ENCODE results near the gene KRTAP4-7. TPM values are rescaled to one million over a fixed set of nuclear protein-coding genes. Genes with fewer than 3 reads are reported as not detected.
"Not testable (repeated sequence)": the region's sequence is repeated elsewhere in the genome, so short reads cannot be mapped to it uniquely, and the experiment has no call there.

Gene KRTAP4-7
- total and polyA plus RNA-seq, 3 donors from 2014 or later, result not detected

DNA sequence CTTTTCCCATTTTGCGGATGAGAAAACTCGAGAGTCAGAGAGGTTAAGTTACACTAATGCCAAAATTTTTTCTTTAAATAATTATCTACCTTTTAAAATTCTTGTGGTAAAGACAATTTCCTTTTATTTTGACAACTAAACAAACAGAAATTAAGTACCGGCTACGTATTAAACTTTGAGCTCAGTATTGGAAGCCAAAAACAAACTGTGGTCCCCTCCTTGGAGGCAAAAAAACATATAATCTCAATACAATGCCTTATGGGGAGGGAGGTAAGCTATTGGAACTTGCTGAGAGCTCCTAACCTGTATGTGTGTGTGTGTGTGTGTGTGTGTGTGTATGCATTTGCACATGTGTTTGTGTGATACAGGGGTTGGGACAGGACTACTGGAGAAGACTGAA, 20.5 kb upstream of the KRTAP4-7 start:
- intact Hi-C loops (cut with DNase I; ENCODE audit: low total_unique reads), result no loop called here
- TF ChIP-seq, protein P1, sequence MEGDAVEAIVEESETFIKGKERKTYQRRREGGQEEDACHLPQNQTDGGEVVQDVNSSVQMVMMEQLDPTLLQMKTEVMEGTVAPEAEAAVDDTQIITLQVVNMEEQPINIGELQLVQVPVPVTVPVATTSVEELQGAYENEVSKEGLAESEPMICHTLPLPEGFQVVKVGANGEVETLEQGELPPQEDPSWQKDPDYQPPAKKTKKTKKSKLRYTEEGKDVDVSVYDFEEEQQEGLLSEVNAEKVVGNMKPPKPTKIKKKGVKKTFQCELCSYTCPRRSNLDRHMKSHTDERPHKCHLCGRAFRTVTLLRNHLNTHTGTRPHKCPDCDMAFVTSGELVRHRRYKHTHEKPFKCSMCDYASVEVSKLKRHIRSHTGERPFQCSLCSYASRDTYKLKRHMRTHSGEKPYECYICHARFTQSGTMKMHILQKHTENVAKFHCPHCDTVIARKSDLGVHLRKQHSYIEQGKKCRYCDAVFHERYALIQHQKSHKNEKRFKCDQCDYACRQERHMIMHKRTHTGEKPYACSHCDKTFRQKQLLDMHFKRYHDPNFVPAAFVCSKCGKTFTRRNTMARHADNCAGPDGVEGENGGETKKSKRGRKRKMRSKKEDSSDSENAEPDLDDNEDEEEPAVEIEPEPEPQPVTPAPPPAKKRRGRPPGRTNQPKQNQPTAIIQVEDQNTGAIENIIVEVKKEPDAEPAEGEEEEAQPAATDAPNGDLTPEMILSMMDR (IDR thresholded peaks at IDR 0.05), result no peak
- TF ChIP-seq POLR2A (IDR thresholded peaks at IDR 0.05), result no peak
- Histone ChIP-seq H3K36me3 (ENCODE audit: low read depth, missing control alignments) (no peaks in the 10 kb centered on the region), H3K4me1 (no peaks in the 10 kb centered on the region), H3K27me3 (no peaks in the 10 kb centered on the region), H3K27ac (no peak overlapping the region), H3K4me3 (no peak overlapping the region), H3K9me3 (no peaks in the 10 kb centered on the region)
- DNase-seq, result no peak
- WGBS, 2 donors, result 85 to 88% methylated on average over 4 of the region's 4 CpGs

DNA sequence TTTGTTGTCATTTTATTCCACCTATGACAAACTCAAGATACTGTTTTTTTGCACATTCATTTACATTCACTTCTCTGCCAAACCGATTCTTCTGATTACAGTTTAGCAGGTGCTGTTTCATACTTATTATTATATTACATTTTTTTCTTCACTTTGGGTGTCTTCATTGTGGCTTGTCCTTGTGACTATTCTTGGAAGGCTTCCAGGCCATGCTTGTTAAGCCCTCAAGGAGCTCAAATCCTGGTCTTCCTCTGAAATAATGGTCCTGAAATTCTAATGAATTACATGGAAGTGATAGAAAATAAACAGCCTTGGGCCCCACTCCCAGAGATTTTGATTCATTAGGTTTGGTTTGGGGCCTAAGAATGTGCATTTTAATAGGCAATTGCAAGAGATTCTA, 19.6 kb upstream of the KRTAP4-7 start:
- H3K27ac ChIP-seq, result no peak overlapping the region
- no peaks in the 10 kb centered on the region for H3K36me3 ChIP-seq (ENCODE audit: low read depth, missing control alignments)
- no peak for DNase-seq
- no peak overlapping the region for H3K4me3 ChIP-seq
- H3K4me1 ChIP-seq, result no peaks in the 10 kb centered on the region
- TF ChIP-seq, protein P1 (IDR thresholded peaks at IDR 0.05), result no peak
- TF ChIP-seq POLR2A (IDR thresholded peaks at IDR 0.05), result no peak
- H3K27me3 ChIP-seq, result no peaks in the 10 kb centered on the region
- no peaks in the 10 kb centered on the region for H3K9me3 ChIP-seq
- intact Hi-C loops (cut with DNase I; ENCODE audit: low total_unique reads), result no loop called here
- WGBS, 2 donors, result 91 to 96% methylated on average over 1 of the region's 1 CpG

DNA sequence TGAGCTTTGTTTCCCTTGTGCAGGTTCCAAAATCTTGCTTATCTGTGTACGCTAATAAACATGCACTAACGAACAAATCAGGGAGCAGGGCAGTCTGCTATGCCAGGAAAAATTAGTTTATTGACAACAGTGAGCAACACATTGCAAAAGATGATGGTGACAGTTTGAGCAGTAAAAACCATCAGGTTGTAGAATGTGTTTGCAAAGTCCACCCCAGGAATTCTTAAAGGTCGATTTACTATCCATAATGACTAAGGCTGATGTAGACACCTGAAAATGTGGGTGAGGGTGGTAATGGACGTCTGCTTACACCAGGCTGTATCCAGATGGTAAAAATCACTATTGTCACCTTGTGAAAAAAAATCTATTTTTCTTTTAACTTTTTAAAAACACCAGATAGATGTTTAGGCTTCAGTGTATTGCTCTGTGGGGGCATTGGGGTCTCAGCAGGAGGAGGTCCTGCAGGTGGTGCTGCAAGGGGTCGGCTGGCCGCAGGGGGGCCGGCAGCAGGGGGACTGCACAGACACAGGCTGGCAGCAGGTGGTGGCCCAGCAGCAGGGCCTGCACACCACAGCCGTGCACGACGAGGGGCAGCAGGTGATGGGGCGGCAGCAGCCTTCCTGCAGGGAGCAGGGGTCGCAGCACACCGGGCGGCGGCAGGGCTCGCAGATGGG, 18.8 kb upstream of the KRTAP4-7 start:
- 57 to 71% methylated on average over 6 to 7 of the region's 16 CpGs for WGBS, 2 donors
- intact Hi-C loops (cut with DNase I; ENCODE audit: low total_unique reads), result not testable (repeated sequence)

DNA sequence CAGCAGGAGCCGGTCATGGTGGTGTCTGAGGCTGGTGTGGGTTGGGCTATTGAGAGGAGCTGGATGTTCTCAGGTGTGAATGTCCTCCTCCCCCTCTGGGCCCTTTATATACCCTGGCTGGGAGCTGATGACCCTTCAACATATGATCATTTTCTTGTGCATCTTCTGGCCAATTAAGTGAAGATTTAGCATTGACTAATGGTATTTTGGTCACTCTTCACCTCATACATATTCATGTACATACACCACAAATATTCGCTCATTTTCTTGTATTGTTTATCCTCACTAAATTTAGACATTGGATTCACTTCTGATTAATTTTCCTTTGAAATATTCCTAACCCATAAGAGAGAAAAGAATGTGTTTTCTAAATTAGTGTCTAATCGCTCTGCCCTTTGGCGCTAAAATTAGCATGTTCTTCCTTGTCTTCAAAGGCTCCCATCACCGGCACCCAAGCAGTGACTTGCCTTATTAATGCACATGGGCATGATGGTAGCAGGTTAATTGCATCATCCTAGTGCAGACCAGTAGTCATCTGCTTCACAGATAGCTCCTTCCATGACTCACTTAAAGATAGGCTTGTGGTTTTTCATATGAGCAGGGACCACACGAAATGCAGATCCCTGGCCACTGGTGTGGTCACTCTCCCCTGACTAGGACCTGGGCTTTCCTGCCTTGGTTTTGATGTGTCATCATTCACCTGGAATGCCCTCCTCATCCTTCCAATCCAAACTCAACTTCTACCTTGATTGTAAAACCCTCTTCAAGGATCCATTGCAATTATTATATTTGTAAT, 17.9 kb upstream of the KRTAP4-7 start, which contains the start of gene KRTAP2-4:
Gene KRTAP2-4, minus strand, starts transcription at position 51 of the 796 bp plus-strand sequence. Its CDS starts 34 bp downstream, at position 17.
- intact Hi-C loops (cut with DNase I; ENCODE audit: low total_unique reads), result no loop called here
- WGBS, 2 donors, result 90 to 96% methylated on average over 5 of the region's 6 CpGs
- Histone ChIP-seq H3K4me3 (no peak within 1 kb of the TSS), H3K27ac (no peak within 1 kb of the TSS), H3K36me3 (ENCODE audit: low read depth, missing control alignments) (no peaks in the 10 kb centered on the region), H3K9me3 (no peaks in the 10 kb centered on the region), H3K27me3 (no peaks in the 10 kb centered on the region), H3K4me1 (no peaks in the 10 kb centered on the region)
- TF ChIP-seq, protein P1 (IDR thresholded peaks at IDR 0.05), result no peak
- TF ChIP-seq POLR2A (IDR thresholded peaks at IDR 0.05), result no peak
- no peak for DNase-seq

More for the DNA sequence above, 18.8 kb upstream of the KRTAP4-7 start:
- not testable (repeated sequence) for DNase-seq; H3K4me3 ChIP-seq; H3K4me1 ChIP-seq; H3K27ac ChIP-seq; H3K36me3 ChIP-seq (ENCODE audit: low read depth, missing control alignments); H3K27me3 ChIP-seq; H3K9me3 ChIP-seq

DNA sequence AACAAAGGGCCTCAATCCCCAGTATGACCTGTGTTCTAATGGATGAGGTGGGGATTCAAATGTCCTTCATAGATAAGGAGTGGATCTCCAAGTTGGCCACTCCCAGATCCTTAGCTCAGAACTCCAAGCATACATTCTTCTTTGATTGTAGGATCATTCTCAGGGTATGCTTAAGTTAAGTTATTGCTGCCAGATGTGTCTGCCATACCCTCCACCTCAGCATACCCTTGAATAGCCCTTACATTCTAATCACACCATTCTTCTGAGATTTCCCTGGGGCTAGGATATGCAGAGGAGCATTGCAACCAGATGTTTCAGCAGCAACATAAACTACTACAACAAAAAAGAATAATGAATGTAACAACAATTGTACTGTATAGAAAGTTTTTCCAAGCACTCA, 16.7 kb upstream of the KRTAP4-7 start:
- H3K9me3 ChIP-seq, result no peaks in the 10 kb centered on the region

More for the DNA sequence above, 16.7 kb upstream of the KRTAP4-7 start:
- Histone ChIP-seq H3K36me3 (ENCODE audit: low read depth, missing control alignments) (no peaks in the 10 kb centered on the region), H3K4me3 (no peak overlapping the region), H3K27me3 (no peaks in the 10 kb centered on the region), H3K27ac (no peak overlapping the region), H3K4me1 (no peaks in the 10 kb centered on the region)
- intact Hi-C loops (cut with DNase I; ENCODE audit: low total_unique reads), result no loop called here
- TF ChIP-seq, protein P1 (IDR thresholded peaks at IDR 0.05), result no peak
- no peak for TF ChIP-seq POLR2A (IDR thresholded peaks at IDR 0.05)
- no peak for DNase-seq

Measured in testis (tissue), 3 donors.